Naive B cell (primary cell): ENCODE results near the gene TMEM54. TPM values are rescaled to one million over a fixed set of nuclear protein-coding genes. Genes with fewer than 3 reads are reported as not detected.

Experiments used
- ATAC-seq, 2 donors: fragments of 150-1000 bp; cut with Tn5 transposase; 2 replicates each; pipeline ENCODE4 v1.10.0; 2021; ENCODE audit warnings: low read depth in 2 of 2, mild to moderate bottlenecking in 2 of 2, moderate library complexity in 2 of 2
- DNase-seq: peaks from one replicate; pipeline ENCODE4 v3.0.0; 2022
- H3K27ac Mint-ChIP-seq, 6 donors: one replicate each; pipeline ENCODE4 v1.8.0; 2020 to 2022; ENCODE audit warnings: mild to moderate bottlenecking in 6 of 6, mixed read lengths in 6 of 6, moderate library complexity in 5 of 6, inconsistent platforms in 2 of 6
- H3K27me3 Mint-ChIP-seq, 3 donors: one replicate each; pipeline ENCODE4 v1.8.0; 2021 to 2022; ENCODE audit warnings: mixed read lengths in 3 of 3, mild to moderate bottlenecking in 1 of 3
- H3K36me3 Mint-ChIP-seq, 2 donors: one replicate each; pipeline ENCODE4 v1.8.0; 2020 to 2022; ENCODE audit warnings: mixed read lengths in 2 of 2, inconsistent platforms in 1 of 2, mild to moderate bottlenecking in 1 of 2
- H3K4me1 Mint-ChIP-seq, 3 donors: one replicate each; pipeline ENCODE4 v1.8.0; 2020 to 2022; ENCODE audit warnings: mixed read lengths in 3 of 3, inconsistent platforms in 1 of 3, mild to moderate bottlenecking in 1 of 3, moderate library complexity in 1 of 3
- H3K4me3 Mint-ChIP-seq, 8 donors: one replicate each; pipeline ENCODE4 v1.8.0; 2020 to 2022; ENCODE audit warnings: mild to moderate bottlenecking in 8 of 8, mixed read lengths in 8 of 8, moderate library complexity in 8 of 8, inconsistent platforms in 2 of 8
- H3K9me3 Mint-ChIP-seq, 7 donors: one replicate each; pipeline ENCODE4 v1.8.0; 2020 to 2022; ENCODE audit warnings: mixed read lengths in 7 of 7, mild to moderate bottlenecking in 5 of 7, inconsistent platforms in 2 of 7, moderate library complexity in 1 of 7
- polyA plus RNA-seq, 6 donors: library from polyadenylated mRNA; unstranded; fragments of 300-500 nt; fragmentation: Illumina TruSeq; gene quantifications; one replicate each; pipeline ENCODE4 v1.2.3, GENCODE V29; 2021; ENCODE audit warnings: low read depth in 6 of 6

The TMEM54 gene
- polyA plus RNA-seq, 6 donors from 2014 or later = not detected

DNA sequence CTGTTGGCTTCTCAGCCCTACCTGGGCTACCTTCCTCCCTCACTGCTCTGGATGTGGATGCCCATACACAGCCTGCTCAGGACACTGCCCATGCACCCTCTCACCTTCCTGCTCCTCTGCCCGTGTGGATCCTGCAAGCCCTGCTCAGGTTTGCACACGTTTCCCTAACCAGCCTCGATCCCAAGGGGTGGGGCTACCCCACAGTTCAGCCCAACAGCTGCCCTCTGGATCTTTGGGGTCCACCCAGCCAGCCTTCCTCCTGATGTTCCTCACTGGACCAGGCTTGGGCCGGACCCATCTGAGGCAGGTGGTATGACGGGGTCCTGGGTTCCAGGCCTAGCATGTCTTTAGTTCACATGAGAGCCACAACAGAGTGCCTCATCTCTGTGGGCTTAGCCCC is 4.7 kb downstream of the TMEM54 start:
- peak overlapping the region in 1 of 6 donors; percentile 15 for H3K27ac Mint-ChIP-seq
- H3K4me3 Mint-ChIP-seq = no peak overlapping the region
- ATAC-seq (no peak), DNase-seq (no peak)
- H3K9me3 Mint-ChIP-seq = peaks cover 0 to 6% (median 3%) of the 10 kb centered on the region in 7 donors
- peaks cover 0 to 10% of the 10 kb centered on the region in 2 donors for H3K36me3 Mint-ChIP-seq
- H3K4me1 Mint-ChIP-seq = peaks cover 14 to 23% (median 20%) of the 10 kb centered on the region in 3 donors
- peaks cover 46 to 93% (median 70%) of the 10 kb centered on the region in 3 donors for H3K27me3 Mint-ChIP-seq

- peaks cover 14 to 19% (median 16%) of the 10 kb centered on the region in 3 donors for H3K4me1 Mint-ChIP-seq
- peak overlapping the region in 1 of 8 donors; percentile 35 for H3K4me3 Mint-ChIP-seq
- ATAC-seq (no peak), DNase-seq (no peak)
- H3K36me3 Mint-ChIP-seq = peaks cover 0 to 10% of the 10 kb centered on the region in 2 donors
- H3K27ac Mint-ChIP-seq = no peak overlapping the region
- peaks cover 0 to 6% (median 3%) of the 10 kb centered on the region in 7 donors for H3K9me3 Mint-ChIP-seq
- peaks cover 46 to 97% (median 75%) of the 10 kb centered on the region in 3 donors for H3K27me3 Mint-ChIP-seq
Observed at GRCh38 chr1:32895325-32896215, 5.6 kb downstream of the TMEM54 start.

- no peak overlapping the region for H3K4me3 Mint-ChIP-seq
- peaks cover 0 to 6% (median 3%) of the 10 kb centered on the region in 7 donors for H3K9me3 Mint-ChIP-seq
- ATAC-seq (no peak), DNase-seq (no peak)
- H3K4me1 Mint-ChIP-seq = peaks cover 13 to 17% (median 14%) of the 10 kb centered on the region in 3 donors
- peaks cover 0 to 10% of the 10 kb centered on the region in 2 donors for H3K36me3 Mint-ChIP-seq
- H3K27ac Mint-ChIP-seq = no peak overlapping the region
- peaks cover 48 to 97% (median 81%) of the 10 kb centered on the region in 3 donors for H3K27me3 Mint-ChIP-seq
Observed at GRCh38 chr1:32894681-32895080, 6.5 kb downstream of the TMEM54 start.

GRCh38 chr1:32894019-32894600 is 7.1 kb downstream of the TMEM54 start:
- ATAC-seq (no peak), DNase-seq (no peak)
- Mint-ChIP-seq H3K4me3 (peak overlapping the region; percentile 30 to 85 (median 79)), H3K9me3 (peaks cover 0 to 6% (median 3%) of the 10 kb centered on the region in 7 donors), H3K27me3 (peaks cover 54 to 97% (median 86%) of the 10 kb centered on the region in 3 donors), H3K36me3 (peaks cover 0 to 10% of the 10 kb centered on the region in 2 donors), H3K27ac (peak overlapping the region in 1 of 6 donors; percentile 67), H3K4me1 (peaks cover 13 to 17% (median 14%) of the 10 kb centered on the region in 3 donors)

DNA sequence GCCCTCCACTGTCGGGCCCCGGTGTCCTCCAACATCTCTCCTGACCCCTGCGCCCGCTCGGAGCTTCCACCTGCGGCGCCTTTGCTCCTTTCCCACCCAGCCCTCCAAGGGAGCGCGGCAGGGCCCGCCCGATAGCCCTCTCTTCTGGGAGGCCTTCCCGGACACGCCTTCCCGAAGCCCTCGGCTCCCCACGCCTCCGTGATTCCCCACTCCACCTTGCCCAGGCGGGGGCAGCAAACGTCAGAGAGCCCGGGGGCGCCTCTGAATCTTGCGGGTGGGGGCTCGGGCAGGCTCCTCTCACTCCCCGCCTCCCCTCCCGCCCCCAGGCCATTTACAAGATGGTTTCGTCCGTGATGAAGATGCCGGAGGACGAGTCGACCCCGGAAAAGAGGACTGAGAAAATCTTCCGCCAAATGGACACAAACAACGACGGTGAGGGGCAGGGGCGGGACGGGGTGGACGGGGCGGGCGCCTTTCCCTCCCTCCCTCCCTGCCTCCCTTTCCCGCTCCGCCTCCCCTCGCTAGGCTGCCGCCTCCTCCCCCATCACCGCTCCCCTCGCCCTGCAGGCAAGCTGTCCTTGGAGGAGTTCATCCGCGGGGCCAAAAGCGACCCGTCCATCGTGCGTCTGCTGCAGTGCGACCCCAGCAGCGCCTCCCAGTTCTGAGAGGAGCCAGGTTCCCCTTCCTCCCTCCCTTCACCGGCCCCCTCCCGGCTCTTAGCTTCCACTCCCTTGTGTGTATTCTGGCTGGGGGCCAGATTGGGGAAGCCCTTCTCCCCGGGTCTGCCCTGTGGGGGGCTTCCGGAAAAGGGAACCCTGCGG is 7.8 kb downstream of the TMEM54 start:
- H3K36me3 Mint-ChIP-seq = peaks cover 0 to 10% of the 10 kb centered on the region in 2 donors
- H3K27ac Mint-ChIP-seq = peak overlapping the region in 1 of 6 donors; percentile 67
- peaks cover 0 to 6% (median 3%) of the 10 kb centered on the region in 7 donors for H3K9me3 Mint-ChIP-seq
- peaks cover 53 to 97% (median 86%) of the 10 kb centered on the region in 3 donors for H3K27me3 Mint-ChIP-seq
- H3K4me3 Mint-ChIP-seq = peak overlapping the region; percentile 30 to 86 (median 80)
- ATAC-seq (peak in 1 of 2 donors; percentile 29), DNase-seq (no peak)
- peaks cover 13 to 17% (median 14%) of the 10 kb centered on the region in 3 donors for H3K4me1 Mint-ChIP-seq

DNA sequence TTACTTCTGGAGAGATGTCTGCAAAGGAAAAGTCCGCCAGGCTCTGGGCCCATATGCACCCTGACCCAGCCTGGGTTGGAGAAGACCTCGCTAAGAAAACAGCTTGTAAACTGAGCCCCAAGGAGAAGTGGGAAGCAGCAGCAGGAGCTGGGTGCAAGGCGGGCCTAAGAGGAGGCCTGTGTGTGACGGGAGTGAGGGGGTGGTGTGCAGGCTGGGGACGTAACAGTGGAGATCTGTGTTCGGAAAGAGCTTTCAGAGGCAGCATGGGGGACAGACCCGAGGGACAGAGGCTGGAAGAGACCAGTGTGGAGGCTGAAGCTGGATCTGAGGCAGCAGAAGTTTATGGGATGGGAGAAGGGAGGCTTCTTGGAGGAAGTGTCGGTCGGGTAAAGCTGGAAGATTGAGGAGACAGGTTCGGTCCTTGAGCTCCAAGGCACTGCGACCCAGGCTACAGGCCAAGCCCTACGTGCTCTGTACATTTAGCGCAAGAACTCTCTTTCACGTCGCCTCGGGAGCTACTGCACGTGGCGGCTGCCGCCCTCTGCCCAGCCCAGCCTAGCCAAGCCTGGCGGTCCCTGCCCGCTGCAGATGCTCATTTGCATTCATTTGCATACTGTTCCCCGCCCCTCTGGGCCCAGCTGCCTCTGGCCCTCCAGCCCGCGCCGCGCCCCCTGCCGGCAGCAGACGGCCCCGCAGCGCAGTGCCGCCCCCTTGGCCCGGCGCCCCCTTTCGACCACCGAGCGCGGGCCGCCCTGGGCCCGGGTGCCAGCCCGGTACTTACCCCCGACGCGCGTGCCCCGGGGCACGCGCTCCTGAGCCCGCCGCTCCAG is 8.6 kb downstream of the TMEM54 start:
- Mint-ChIP-seq H3K4me1 (peaks cover 13 to 20% (median 14%) of the 10 kb centered on the region in 3 donors), H3K27me3 (peaks cover 55 to 97% (median 86%) of the 10 kb centered on the region in 3 donors), H3K9me3 (peaks cover 0 to 6% (median 3%) of the 10 kb centered on the region in 7 donors), H3K27ac (peak overlapping the region in 1 of 6 donors; percentile 39), H3K4me3 (peak overlapping the region; percentile 33 to 86 (median 79)), H3K36me3 (peaks cover 0 to 10% of the 10 kb centered on the region in 2 donors)
- peak; percentile 31 for DNase-seq
- peak; percentile 81 to 83 for ATAC-seq

DNA sequence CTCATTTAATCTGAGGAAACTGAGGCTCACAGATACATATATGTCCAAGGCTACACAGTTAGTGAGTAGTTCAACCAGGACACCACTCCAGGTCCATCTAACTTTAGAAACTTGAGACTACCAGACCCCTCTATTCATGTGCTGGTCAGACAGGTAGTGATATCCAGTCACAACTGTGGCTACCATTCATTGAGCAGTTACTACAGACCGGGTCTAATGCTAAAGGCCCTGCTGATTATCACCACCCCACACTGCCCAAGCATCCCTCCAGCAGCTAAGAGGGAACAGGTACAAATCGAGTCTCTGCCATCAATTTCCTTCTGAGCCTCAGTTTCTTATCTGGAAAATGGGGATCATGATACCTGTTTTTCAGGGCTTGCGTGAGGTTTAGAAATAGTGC is 9.6 kb downstream of the TMEM54 start:
- Mint-ChIP-seq H3K4me3 (peak overlapping the region in 5 of 8 donors; percentile 9 to 79 (median 69)), H3K36me3 (peaks cover 0 to 10% of the 10 kb centered on the region in 2 donors), H3K9me3 (peaks cover 0 to 6% (median 3%) of the 10 kb centered on the region in 7 donors), H3K27me3 (peaks cover 52 to 97% (median 86%) of the 10 kb centered on the region in 3 donors), H3K27ac (peak overlapping the region in 1 of 6 donors; percentile 12), H3K4me1 (peaks cover 14 to 27% (median 20%) of the 10 kb centered on the region in 3 donors)
- DNase-seq (no peak), ATAC-seq (no peak)

DNA sequence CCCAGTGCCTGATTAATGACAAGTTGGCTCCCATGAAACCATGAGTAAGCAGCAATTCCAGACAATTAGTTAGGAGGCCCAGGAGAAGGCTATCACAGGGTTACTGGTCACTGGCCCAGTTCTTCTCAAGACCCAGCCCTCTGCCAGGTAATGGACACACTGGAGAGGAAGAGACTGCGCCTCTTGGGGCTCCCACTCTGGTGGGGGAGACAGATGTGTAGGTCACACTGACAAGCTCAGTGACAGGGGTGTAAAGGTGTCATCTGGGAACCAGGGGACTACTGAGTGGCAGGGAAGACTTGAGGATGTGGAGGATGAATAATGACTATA is 10.0 kb downstream of the TMEM54 start:
- Mint-ChIP-seq H3K36me3 (peaks cover 0 to 10% of the 10 kb centered on the region in 2 donors), H3K27me3 (peaks cover 48 to 94% (median 83%) of the 10 kb centered on the region in 3 donors), H3K4me1 (peaks cover 14 to 27% (median 20%) of the 10 kb centered on the region in 3 donors), H3K9me3 (peaks cover 0 to 6% (median 3%) of the 10 kb centered on the region in 7 donors), H3K4me3 (peak overlapping the region in 1 of 8 donors; percentile 37), H3K27ac (no peak overlapping the region)
- ATAC-seq (no peak), DNase-seq (no peak)

DNA sequence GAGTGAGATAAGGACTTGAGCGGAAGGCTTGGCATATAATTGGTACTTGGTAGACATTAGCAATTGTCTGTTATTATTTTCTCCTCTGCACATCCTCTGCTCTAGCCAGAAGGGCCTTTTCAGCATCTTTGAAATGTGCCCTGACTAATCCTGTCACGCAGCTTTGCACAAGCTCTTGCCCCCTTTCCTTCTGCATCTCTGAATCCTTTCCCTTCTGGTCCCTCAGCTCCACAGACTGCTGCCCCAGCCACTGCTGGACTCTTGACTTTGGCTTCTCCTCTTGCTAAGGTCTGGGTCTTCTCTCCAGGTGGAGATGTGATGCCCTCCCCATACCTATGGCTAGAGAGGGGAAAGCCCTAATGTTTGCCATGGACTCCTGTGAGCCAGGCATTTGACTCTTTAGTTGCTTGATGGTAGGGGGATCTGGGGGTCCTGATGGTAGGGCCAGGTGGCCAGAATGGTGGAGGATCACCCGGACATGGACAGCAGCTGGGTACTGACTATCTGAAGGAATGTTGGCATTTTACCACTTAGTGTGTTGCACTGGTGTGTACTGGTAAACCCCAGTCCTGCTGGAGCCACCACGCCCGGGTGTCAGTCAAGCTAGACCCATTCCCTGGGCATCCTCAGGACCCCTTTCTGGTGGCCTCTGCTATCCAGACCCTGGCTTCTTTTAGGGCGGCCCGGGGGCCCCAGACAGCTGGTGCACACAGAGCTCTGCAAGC is 10.5 kb downstream of the TMEM54 start:
- Mint-ChIP-seq H3K4me1 (peaks cover 14 to 30% (median 23%) of the 10 kb centered on the region in 3 donors), H3K4me3 (peak overlapping the region in 2 of 8 donors; percentile 37 to 77), H3K27ac (peak overlapping the region in 1 of 6 donors; percentile 17), H3K36me3 (peaks cover 0 to 12% of the 10 kb centered on the region in 2 donors), H3K27me3 (peaks cover 44 to 93% (median 83%) of the 10 kb centered on the region in 3 donors), H3K9me3 (peaks cover 0 to 6% (median 3%) of the 10 kb centered on the region in 7 donors)
- DNase-seq = no peak
- no peak for ATAC-seq

GRCh38 chr1:32889731-32890278 is 11.4 kb downstream of the TMEM54 start:
- H3K4me3 Mint-ChIP-seq = peak overlapping the region in 1 of 8 donors; percentile 13
- peaks cover 0 to 6% (median 3%) of the 10 kb centered on the region in 7 donors for H3K9me3 Mint-ChIP-seq

DNA sequence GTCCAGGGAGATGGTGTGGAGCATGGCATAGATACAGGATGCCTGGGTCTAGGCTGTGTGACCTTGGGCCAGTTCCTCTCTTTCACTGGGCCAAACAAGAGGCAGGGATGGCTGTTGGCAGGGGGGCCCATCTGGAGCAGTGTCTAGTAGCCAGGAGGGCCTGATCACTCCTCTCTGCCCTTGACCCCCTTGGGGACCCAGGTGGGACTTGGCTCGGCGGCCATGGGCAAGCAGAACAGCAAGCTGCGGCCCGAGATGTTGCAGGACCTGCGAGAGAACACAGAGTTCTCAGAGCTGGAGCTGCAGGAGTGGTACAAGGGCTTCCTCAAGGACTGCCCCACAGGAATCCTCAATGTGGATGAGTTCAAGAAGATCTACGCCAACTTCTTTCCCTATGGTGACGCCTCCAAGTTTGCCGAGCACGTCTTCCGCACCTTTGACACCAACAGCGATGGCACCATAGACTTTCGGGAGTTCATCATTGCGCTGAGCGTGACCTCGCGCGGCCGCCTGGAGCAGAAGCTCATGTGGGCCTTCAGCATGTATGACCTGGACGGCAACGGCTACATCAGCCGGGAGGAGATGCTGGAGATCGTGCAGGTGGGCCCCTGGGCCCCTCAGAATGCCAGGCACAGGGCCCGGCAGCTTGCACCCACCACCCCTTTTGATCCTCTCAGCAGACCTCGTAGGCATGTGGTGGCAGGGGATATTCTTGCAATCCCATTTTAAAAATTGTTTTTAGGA is 12.3 kb downstream of the TMEM54 start:
- peaks cover 21 to 37% (median 26%) of the 10 kb centered on the region in 3 donors for H3K4me1 Mint-ChIP-seq
- peaks cover 0 to 6% (median 3%) of the 10 kb centered on the region in 7 donors for H3K9me3 Mint-ChIP-seq
- H3K27ac Mint-ChIP-seq = no peak overlapping the region
- DNase-seq = no peak
- peaks cover 52 to 98% (median 96%) of the 10 kb centered on the region in 3 donors for H3K27me3 Mint-ChIP-seq
- peaks cover 0 to 18% of the 10 kb centered on the region in 2 donors for H3K36me3 Mint-ChIP-seq
- no peak for ATAC-seq
- no peak overlapping the region for H3K4me3 Mint-ChIP-seq

More at GRCh38 chr1:32889731-32890278, 11.4 kb downstream of the TMEM54 start:
- DNase-seq = no peak
- H3K27ac Mint-ChIP-seq = no peak overlapping the region
- peaks cover 0 to 18% of the 10 kb centered on the region in 2 donors for H3K36me3 Mint-ChIP-seq
- H3K27me3 Mint-ChIP-seq = peaks cover 51 to 93% (median 89%) of the 10 kb centered on the region in 3 donors
- peaks cover 22 to 37% (median 28%) of the 10 kb centered on the region in 3 donors for H3K4me1 Mint-ChIP-seq
- no peak for ATAC-seq
